ENCODE results near the gene USB1. TPM values are rescaled to one million over a fixed set of nuclear protein-coding genes. Genes with fewer than 3 reads are reported as not detected.

USB1 gene
- polyA plus RNA-seq, 4 donors = 20.8 to 23.3 (median 22.1) TPM

DNA sequence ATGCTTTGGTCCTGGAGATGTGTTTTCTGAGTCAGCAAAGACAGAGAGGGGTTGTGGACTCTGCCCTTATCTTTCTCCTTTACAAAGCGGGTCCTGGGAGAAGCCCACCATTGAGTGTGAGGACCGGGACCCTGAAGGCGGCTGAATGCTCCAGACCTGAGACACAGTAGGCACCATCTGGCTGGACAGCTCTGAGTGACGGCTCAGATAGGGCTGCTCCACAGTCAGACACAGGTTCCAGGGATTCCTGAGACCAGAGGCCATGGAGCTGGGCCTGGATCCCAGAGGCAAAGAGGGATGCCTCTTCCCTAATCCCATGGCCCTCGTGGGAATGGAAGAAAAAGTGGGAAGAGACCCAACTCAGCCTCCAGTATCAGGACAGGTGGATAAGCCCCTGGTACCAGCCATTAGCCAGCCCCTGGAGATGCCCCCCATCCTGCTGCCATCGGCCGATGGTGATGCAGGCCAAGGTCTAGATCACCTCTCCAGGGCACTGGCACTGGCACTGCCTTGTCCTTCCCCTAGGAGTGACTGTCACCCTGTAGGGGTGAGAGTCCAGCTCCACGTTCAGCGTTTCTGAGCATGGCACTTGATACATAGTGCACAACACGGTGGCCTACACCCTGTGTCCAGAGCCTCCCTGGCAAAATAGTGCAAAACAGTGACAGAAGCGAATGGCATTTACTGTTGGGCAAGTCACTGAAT lies 29.1 kb downstream of the USB1 start:
- no peak for DNase-seq (ENCODE audit: low read depth in 4 of 4, low spot score in 3 of 4)

DNA sequence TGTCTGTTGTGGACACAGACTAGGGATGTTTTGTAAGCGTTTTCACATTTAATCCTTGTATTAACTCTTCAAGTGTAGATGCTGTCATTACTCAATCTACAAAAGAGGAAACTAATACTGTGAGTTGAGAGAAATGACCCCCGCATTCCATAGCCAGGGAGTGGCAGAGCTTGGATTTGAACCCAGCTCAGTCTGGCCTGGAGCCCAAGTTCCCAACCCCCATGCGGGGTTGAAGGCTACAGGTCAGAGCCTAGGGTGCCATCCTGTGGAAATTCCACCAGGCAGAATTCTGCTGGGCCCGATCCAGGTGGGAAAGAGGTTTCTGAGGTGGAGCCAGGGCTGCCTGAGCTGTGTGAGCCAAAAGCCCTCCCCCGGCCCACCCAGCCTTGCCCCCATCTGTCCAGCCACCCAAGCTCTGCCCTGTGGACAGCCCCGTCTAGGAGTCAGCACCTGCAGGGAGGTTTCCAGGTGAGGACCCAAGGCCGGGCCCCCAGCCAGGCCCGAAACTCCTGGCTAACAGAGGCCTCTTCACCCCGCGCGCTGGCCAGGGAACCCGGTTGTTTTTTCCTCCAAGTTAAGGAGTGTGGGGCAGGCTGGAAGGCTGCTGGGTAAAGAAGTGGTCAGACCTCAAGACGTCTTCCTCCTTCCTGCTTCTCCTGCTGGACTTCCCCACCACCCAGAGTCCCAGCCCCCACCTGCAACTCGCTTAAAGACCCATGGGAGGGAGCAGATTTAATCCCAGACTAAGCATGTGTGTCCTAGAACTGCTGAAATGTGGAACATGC lies 30.0 kb downstream of the USB1 start:
- DNase-seq (ENCODE audit: low read depth in 4 of 4, low spot score in 3 of 4) = no peak

DNA sequence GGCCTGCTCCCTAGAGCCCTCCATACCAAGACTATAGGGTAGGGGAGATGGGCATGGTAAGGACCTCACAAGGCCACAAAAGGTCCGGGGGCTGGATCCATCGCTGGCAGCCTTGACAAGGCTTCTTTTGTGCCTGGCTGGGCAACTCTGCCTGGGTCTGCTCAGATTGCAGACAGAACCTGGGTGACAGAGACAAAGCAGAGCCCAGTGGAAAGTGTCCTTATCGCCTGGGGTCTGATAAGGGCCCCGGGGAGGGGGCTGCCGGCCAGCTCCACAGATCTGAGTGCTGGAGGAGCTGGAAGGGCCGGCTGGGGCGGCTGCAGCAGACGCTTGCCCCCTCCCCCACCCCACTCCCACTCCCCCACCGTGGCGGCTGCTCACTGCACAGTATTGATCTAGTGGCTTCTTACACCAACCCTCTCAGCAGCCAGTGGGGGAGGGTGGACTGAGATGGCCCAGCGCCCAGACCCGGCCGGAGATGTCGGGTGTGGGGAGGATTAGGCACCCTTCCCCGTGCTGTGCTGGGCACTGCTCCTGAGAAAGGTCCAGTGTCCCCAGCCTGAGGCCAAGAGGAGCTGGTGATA lies 31.6 kb downstream of the USB1 start:
- DNase-seq (ENCODE audit: low read depth in 4 of 4, low spot score in 3 of 4) = no peak

DNA sequence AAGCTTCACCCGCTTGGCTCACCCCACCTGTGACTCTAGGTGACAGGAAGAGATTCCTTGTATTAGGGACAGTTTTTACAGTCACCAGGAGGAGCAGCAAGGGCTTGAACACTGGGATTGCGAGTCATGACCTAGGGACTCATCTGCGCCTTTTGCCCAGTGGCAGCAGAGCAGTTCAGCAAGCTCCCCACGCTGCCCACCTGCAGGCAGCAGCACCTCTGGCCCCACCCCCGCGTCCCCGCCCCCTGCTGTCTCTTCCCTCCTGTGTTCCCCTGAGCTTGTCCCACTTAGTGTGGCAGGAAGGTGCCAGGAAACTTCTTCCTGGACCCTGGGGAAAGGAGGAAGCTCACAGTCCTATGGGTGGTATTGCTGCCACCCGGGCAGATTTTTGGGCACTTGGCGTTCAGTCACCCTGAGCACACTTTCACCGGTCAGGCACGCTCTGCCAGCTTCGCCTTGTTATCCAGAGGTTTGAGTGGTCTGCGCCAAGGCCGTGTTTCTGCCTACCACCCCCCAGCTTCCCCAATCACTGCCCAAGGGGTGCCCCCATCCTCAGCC lies 33.0 kb downstream of the USB1 start:
- no peak for DNase-seq (ENCODE audit: low read depth in 4 of 4, low spot score in 3 of 4)

DNA sequence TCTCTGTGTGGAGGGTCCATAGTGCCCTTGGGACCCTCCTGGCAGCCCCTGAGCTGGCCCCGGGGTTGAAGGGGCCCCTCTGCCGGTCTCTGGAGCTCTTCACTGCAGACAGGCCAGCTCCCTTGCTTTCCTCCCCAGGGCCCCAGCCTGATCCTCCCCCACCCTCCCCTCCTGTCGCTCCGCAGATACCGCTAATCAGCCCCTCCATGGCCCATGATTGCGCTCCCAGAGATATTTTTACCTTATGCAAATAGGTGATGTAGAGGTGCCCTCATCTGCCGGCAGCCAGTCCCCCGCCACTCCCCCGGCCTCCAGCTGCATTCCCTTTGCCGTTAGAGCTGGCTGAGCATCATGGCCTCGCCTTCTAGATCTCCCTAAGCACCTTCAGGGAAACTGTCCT lies 33.6 kb downstream of the USB1 start:
- no peak for DNase-seq (ENCODE audit: low read depth in 4 of 4, low spot score in 3 of 4)

DNA sequence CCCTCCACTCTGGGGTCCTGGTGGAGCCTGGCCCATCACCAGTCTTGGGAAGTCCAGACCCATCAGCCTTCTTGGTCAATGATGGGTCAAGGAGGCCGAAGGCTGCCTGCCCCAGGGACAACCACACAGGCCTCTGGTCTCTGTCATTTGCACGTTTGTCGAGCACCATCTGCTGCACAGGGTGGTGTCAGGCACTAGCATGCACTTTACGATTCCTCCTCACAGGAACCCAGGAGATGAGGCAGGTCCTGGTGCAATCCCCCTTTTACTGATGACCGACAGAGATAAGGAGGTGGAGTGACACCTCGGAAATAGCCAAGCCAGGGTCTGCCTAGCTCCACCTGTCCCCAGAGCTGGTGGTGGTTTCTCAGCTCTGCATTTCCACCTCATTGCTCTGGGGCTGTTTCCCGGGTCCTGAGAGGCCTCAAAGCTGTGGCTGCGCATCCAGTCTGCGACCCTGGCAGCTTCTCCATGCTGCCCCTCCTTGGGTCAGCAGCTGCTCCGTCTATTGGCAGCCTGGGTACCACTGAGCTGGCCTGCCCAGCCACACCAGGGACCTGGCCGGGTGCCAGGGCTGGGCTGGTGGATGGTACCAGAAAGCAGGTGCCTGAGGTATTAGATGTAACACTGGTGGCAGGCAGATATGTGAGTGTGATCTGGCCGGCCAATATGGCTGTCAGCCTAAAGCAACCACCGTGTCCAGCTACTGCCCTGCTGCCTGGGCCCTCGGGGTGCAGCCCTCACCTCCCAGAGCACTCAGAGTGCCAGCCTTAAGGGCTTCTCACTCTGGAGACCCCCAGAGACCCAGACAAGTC lies 34.4 kb downstream of the USB1 start:
- DNase-seq (ENCODE audit: low read depth in 4 of 4, low spot score in 3 of 4) = no peak

DNA sequence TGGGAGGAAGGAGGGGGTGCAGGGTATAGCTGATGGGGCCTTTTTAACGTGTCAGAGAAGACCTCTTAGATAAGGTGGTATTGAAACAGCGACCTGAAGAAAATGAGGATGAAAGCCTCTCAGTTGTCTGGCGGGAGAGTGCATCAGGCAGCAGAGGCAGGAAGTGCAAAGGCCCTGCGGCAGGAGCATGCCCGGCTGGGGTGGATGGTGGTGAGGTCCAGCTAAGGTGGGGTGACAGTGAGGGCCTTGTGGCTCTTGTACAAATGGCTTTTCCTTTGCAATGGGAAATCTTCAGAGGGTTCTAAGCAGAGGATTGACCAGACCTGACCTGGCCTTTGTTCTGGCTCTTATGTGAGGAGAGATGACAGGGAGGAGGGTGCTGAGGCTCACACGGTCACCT lies 35.7 kb downstream of the USB1 start:
- no peak for DNase-seq (ENCODE audit: low read depth in 4 of 4, low spot score in 3 of 4)

DNA sequence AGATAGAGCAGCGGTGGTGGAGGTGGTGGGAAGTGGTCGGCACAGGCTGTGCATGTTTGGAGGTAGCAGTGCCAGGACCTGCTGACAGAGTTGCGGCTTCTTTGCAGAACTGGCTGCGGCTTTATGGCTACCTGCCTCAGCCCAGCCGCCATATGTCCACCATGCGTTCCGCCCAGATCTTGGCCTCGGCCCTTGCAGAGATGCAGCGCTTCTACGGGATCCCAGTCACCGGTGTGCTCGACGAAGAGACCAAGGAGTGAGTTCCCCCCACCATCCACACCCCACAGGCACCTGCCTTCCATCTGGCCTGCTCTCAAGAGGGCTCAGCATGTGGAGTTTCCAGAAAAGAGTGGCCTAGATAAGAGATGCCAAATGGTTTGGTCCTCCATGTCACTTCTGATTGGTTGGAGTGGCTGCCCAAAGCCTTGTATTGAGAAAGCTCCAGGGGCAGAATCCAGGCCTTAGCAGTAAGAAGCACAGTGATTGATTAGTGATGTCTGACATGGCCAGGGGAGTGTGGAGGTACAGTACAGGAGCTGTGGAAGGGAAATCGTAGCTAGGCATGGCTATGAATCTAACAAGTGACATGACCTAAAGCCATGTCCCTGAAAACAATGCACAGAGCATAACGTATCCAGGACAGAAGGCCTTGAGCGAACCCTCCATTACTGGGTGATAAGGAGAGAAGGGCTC lies 36.3 kb downstream of the USB1 start:
- no peak for DNase-seq (ENCODE audit: low read depth in 4 of 4, low spot score in 3 of 4)

DNA sequence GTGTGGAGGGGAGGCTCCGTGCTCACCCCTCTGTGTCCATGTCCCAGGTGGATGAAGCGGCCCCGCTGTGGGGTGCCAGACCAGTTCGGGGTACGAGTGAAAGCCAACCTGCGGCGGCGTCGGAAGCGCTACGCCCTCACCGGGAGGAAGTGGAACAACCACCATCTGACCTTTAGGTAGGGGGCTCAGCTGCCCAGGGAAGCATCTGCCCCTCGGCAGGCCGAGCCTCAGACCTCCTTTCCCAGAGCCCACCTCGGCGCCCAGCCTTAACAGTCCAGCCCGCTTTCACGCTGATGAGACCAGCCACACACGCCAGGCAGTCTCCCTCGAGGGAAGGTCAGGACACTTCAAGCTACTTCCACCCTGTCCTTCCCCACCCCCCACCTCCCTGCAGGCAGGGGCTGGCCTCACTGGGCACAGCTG lies 37.0 kb downstream of the USB1 start:
- no peak for DNase-seq (ENCODE audit: low read depth in 4 of 4, low spot score in 3 of 4)

DNA sequence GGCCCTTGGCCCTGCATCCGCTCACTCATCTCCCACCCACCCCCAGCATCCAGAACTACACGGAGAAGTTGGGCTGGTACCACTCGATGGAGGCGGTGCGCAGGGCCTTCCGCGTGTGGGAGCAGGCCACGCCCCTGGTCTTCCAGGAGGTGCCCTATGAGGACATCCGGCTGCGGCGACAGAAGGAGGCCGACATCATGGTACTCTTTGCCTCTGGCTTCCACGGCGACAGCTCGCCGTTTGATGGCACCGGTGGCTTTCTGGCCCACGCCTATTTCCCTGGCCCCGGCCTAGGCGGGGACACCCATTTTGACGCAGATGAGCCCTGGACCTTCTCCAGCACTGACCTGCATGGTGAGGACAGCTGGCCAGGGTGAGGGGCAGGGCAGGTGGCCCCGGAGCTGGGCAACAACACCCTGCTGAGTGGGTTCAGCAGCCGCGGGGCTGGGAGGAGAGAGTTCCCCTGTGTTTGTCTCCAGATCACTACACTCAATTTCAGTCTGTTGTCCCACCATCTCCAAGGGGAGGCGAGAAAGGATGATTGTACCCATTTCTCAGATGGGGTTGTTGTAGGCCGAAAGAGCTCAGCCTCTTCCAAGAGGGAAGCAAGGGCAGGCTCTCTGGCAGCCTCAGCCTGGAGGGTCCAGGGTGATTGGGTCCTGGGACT lies 38.8 kb downstream of the USB1 start:
- no peak for DNase-seq (ENCODE audit: low read depth in 4 of 4, low spot score in 3 of 4)

DNA sequence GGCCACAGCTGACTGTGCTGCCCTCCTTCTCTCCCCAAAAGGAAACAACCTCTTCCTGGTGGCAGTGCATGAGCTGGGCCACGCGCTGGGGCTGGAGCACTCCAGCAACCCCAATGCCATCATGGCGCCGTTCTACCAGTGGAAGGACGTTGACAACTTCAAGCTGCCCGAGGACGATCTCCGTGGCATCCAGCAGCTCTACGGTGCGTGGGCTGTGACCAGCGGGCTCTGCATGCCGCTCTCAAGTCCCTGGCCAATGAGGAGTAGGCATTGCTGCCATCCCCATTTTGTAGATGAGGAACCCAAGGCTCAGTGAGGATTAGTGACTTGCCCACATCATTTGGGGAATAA lies 39.3 kb downstream of the USB1 start:
- no peak for DNase-seq (ENCODE audit: low read depth in 4 of 4, low spot score in 3 of 4)

DNA sequence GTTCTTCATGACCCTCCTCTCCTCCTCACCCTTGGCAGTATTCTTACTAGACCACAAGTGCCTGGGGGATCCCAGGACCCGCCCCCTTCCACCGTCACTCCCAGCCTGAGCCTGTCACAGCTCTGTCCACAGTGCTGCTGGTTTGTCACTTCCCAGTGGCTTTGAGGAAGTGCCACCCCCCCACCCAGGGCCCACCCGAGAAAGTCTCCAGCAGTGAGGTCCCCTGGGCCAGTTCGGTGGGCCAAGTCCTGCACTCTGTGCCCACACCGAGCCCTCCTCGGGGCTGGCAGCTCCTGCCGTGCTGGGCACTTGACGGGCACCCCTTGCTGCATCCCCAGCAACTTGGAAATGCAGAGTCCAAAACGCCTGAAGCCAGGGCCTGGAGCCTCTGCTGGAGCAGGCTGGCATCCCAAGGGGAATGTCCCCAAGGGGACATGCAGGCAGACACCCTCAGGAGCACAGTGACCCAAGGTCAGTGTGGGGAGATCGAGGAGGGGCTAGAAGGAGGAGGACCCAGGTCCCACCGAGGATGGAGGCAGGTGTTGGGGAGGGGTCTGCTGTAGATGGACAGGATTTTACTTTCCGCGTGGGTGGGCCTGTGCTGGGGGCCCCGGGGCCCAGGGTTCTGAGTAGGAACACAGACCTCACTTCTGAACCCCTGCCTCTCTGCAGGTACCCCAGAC lies 39.9 kb downstream of the USB1 start:
- DNase-seq (ENCODE audit: low read depth in 4 of 4, low spot score in 3 of 4) = no peak

DNA sequence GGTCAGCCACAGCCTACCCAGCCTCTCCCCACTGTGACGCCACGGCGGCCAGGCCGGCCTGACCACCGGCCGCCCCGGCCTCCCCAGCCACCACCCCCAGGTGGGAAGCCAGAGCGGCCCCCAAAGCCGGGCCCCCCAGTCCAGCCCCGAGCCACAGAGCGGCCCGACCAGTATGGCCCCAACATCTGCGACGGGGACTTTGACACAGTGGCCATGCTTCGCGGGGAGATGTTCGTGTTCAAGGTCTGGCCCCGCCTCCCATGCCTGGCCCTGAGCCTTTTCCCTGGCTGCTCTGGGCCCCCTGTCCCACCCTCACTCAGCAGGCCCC lies 40.4 kb downstream of the USB1 start:
- no peak for DNase-seq (ENCODE audit: low read depth in 4 of 4, low spot score in 3 of 4)

DNA sequence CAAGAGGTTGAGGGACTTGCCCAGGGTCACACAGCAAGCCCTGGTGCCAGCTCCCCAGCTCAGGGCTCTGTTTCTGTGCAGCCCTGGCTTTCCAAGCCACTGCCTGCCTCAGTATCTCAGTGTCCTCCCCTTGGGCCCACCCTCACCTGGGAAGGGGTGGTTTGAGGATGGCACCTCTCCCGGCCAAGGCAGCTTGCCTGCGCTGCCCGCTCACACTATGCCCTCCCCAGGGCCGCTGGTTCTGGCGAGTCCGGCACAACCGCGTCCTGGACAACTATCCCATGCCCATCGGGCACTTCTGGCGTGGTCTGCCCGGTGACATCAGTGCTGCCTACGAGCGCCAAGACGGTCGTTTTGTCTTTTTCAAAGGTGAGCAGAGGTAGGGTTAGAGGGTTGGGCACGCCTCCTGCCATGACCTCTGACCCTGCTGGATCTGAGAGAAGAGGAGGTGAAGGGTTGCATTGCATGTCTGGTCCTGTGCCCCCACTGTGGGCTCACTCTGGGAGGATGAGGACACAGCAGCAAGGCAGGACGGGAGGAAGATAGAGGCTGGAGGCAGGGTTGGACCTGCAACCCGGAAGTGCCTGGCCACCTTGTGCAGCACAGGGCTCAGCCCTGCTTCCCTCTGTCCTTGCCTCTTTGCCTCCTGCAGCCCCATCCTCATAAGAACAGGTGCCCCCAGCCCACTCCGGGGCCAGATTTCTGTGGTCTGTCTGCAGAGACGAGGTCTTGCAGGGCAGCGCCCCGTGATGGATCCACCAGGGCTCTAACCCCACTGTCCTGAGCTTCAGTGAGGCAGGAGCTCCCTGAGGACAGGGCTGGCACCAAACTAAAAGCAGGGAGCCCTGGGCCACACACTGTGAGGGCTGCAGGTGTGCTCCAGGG lies 41.0 kb downstream of the USB1 start:
- DNase-seq (ENCODE audit: low read depth in 4 of 4, low spot score in 3 of 4) = no peak

DNA sequence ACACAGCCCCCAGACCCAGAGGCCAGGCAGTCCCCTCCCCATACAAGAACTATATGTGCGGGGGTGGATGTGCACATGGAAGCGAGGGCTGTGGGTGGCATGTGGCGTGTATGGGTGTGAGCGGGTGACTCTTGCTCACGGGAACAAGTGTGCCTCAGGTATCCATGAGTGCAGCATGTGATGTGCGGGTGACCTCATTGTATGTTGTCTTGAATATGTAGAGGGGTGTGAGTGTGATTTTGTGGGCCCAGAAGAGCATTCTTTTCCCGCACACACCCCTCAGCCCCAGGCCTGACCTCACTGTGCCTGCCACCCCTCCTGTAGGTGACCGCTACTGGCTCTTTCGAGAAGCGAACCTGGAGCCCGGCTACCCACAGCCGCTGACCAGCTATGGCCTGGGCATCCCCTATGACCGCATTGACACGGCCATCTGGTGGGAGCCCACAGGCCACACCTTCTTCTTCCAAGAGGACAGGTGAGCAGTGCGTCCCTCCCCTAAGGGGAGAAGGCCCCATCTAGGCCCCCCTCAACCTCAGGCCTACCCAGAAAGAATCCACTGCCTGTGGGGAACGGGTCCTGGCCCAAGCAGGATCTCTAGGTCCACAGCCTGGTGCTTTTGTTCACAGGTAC lies 41.8 kb downstream of the USB1 start:
- no peak for DNase-seq (ENCODE audit: low read depth in 4 of 4, low spot score in 3 of 4)

DNA sequence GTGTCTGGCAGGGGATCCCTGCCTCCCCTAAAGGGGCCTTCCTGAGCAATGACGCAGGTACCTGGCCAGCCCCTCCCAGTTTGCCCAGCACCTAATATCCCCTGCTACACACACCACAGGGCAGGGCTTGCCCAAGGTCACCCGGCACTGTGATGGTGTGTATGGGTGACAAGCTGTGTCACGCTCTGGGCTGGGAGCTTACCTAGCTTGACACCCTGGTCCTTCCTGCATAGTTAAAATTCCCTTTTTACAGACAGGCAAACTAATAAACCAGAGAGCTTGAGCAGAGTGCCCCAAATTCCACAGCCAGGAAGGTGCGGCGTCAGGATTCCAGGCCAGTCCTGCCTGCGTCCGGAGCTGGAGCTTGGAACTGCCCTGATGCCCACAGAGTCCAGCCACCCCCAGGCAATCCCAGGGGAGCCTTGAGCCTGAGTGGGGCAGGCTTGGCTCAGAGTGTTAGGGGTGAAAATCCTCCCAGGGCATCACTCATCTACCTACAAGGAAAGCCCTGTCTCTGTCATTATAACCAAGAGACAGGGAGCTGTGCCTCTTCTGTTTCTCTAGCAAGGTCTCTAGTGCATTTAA lies 42.5 kb downstream of the USB1 start:
- DNase-seq (ENCODE audit: low read depth in 4 of 4, low spot score in 3 of 4) = no peak

DNA sequence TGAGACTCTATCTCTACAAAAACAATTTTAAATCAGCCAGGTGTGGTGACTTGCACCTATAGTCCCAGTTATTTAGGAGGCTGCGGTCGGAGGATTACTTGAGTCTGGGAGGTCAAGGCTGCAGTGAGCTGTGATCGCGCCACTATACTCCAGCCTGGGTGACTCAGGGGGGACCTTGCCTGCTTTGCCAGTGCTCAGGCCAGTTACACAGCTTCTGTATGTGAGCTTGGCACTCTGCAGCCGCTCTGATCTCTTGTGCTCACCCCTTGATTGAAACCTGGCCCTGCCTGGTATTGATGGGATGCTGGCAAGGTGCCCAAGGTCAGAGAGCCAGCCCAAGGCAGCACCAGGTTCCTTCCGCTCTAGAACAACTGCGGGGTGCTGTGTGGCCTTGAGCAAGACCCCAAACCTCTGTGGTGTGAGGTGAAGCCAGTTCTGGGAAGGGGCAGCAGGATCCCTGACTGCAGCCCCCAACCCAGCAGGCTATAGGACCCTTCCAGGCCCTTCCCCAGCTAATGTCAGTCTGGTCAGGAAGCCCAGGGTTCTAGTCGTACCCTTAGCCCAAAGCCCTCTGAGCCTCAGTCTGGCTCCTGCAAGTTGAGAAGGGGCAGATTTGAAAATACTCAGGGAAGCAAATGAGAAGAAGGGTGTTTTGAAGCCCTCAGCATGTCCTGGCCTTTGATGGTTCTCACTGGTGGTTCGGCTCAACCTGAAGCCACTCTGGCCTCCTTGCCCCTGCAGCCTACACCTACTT lies 43.2 kb downstream of the USB1 start:
- no peak for DNase-seq (ENCODE audit: low read depth in 4 of 4, low spot score in 3 of 4)
